ENCODE results near the gene KIF2A.

The KIF2A gene

DNA sequence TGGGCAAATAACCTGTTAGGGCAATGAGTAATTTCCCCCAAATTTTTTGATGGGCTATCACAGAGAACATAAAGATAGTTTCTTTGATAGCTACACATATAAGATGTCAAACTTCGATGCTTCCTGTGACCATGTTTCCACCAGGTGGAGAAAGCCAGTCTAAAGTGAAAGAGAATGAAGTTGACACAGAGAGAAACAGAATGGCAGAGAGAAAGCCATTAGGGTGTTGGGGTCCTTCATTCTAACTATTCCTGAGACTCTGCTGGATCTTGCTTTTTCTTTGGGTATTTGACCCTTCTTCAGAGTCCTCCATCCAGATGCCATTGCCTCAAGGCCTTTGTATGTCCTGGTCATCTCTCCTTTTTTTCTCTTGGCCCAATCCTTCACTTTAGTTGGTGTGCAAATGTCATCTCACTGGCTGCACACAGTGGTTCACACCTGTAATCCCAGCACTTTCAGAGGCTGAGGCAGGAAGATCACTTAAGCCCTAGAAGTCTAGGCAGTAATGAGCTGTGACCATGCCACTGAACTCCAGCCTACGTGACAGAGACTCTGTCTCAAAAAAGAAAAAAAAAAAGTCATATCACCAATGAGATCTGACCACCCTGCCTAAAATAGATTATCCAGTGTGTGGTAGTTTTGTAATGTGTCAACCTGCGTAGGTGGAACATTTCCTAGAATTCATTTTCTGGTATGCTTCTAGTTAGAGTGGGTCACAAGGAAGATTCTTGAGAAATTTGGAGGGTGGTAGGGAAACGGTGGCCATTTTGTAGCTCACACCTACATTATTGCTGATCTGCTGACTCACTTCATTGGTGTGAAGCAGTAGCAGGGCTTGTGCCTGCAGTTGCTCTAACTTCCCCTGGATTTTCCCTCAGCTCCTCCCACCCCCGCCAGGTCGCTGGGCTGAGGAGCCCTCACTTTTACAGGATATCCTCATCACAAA lies 20.8 kb upstream of the KIF2A start:
- Histone ChIP-seq H3K4me2 (ENCODE audit: insufficient read depth, low read length) (no peak overlapping the region), H3K9ac (ENCODE audit: low read depth, low read length) (no peak overlapping the region), H3K36me3 (ENCODE audit: insufficient read depth, low read length) (no peaks in the 10 kb centered on the region), H3K4me3 (ENCODE audit: low read depth in 1 of 2, low read length in 2 of 2) (no peak overlapping the region), H3K27me3 (ENCODE audit: insufficient read depth, low read length, poor library complexity) (no peaks in the 10 kb centered on the region), H3K9me3 (ENCODE audit: insufficient read depth, low read length, severe bottlenecking) (no peaks in the 10 kb centered on the region), H3K27ac (ENCODE audit: low read length) (no peak overlapping the region), H4K20me1 (ENCODE audit: insufficient read depth, low read length) (no peaks in the 10 kb centered on the region), H3K79me2 (ENCODE audit: insufficient read depth, low read length) (no peaks in the 10 kb centered on the region), H2AFZ (ENCODE audit: low read depth, low read length) (no peak overlapping the region), H3K4me1 (ENCODE audit: insufficient read depth, low read length) (no peaks in the 10 kb centered on the region)
- no peak for TF ChIP-seq CTCF (IDR thresholded peaks at IDR 0.05; ENCODE audit: borderline replicate concordance, extremely low read depth, low read length, poor library complexity, severe bottlenecking)
- no peak for TF ChIP-seq EZH2 (IDR thresholded peaks at IDR 0.05; ENCODE audit: borderline replicate concordance, low read depth, low read length, severe bottlenecking)
- ATAC-seq (ENCODE audit: insufficient read depth, low read depth) (no peak), DNase-seq (no peak)

GRCh38 chr5:62286834-62287233 lies 19.2 kb upstream of the KIF2A start:
- TF ChIP-seq EZH2 (IDR thresholded peaks at IDR 0.05; ENCODE audit: borderline replicate concordance, low read depth, low read length, severe bottlenecking) (no peak), CTCF (IDR thresholded peaks at IDR 0.05; ENCODE audit: borderline replicate concordance, extremely low read depth, low read length, poor library complexity, severe bottlenecking) (no peak)
- H3K9me3 ChIP-seq (ENCODE audit: insufficient read depth, low read length, severe bottlenecking) = no peaks in the 10 kb centered on the region
- ATAC-seq (ENCODE audit: insufficient read depth, low read depth) (no peak), DNase-seq (no peak)
- H3K4me1 ChIP-seq (ENCODE audit: insufficient read depth, low read length) = no peaks in the 10 kb centered on the region
- H3K79me2 ChIP-seq (ENCODE audit: insufficient read depth, low read length) = no peaks in the 10 kb centered on the region
- H3K36me3 ChIP-seq (ENCODE audit: insufficient read depth, low read length) = no peaks in the 10 kb centered on the region
- no peak overlapping the region for H3K4me2 ChIP-seq (ENCODE audit: insufficient read depth, low read length)
- H3K27me3 ChIP-seq (ENCODE audit: insufficient read depth, low read length, poor library complexity) = no peaks in the 10 kb centered on the region
- no peak overlapping the region for H3K27ac ChIP-seq (ENCODE audit: low read length)
- no peak overlapping the region for H3K4me3 ChIP-seq (ENCODE audit: low read depth in 1 of 2, low read length in 2 of 2)
- no peak overlapping the region for H2AFZ ChIP-seq (ENCODE audit: low read depth, low read length)
- no peak overlapping the region for H3K9ac ChIP-seq (ENCODE audit: low read depth, low read length)
- H4K20me1 ChIP-seq (ENCODE audit: insufficient read depth, low read length) = no peaks in the 10 kb centered on the region

GRCh38 chr5:62287237-62287636 lies 18.8 kb upstream of the KIF2A start:
- Histone ChIP-seq H3K27ac (ENCODE audit: low read length) (no peak overlapping the region), H3K4me1 (ENCODE audit: insufficient read depth, low read length) (no peaks in the 10 kb centered on the region), H3K4me3 (ENCODE audit: low read depth in 1 of 2, low read length in 2 of 2) (no peak overlapping the region), H3K36me3 (ENCODE audit: insufficient read depth, low read length) (no peaks in the 10 kb centered on the region), H3K79me2 (ENCODE audit: insufficient read depth, low read length) (no peaks in the 10 kb centered on the region), H3K27me3 (ENCODE audit: insufficient read depth, low read length, poor library complexity) (no peaks in the 10 kb centered on the region), H4K20me1 (ENCODE audit: insufficient read depth, low read length) (no peaks in the 10 kb centered on the region), H3K9ac (ENCODE audit: low read depth, low read length) (no peak overlapping the region), H3K4me2 (ENCODE audit: insufficient read depth, low read length) (no peak overlapping the region), H3K9me3 (ENCODE audit: insufficient read depth, low read length, severe bottlenecking) (no peaks in the 10 kb centered on the region), H2AFZ (ENCODE audit: low read depth, low read length) (no peak overlapping the region)
- DNase-seq = no peak
- TF ChIP-seq EZH2 (IDR thresholded peaks at IDR 0.05; ENCODE audit: borderline replicate concordance, low read depth, low read length, severe bottlenecking) = no peak
- TF ChIP-seq CTCF (IDR thresholded peaks at IDR 0.05; ENCODE audit: borderline replicate concordance, extremely low read depth, low read length, poor library complexity, severe bottlenecking) = no peak
- no peak for ATAC-seq (ENCODE audit: insufficient read depth, low read depth)
